ENCODE measurements around the gene OR9A4.

Gene OR9A4

GRCh38 chr7:141906285-141906684 is 9.9 kb upstream of the OR9A4 start:
- Histone ChIP-seq H3K4me3 (ENCODE audit: low read length) (no peak overlapping the region), H3K27me3 (ENCODE audit: control insufficient read depth, insufficient read depth, low read length) (no peaks in the 10 kb centered on the region), H3K9ac (ENCODE audit: low read length) (no peak overlapping the region), H3K36me3 (ENCODE audit: control insufficient read depth, low read depth, low read length) (no peaks in the 10 kb centered on the region), H3K9me3 (ENCODE audit: control insufficient read depth, low read depth, low read length) (no peaks in the 10 kb centered on the region), H3K4me1 (ENCODE audit: control insufficient read depth, low read depth, low read length) (no peaks in the 10 kb centered on the region), H3K27ac (ENCODE audit: low read length) (no peak overlapping the region)

GRCh38 chr7:141911391-141911790 is 4.8 kb upstream of the OR9A4 start:
- no peak overlapping the region for H3K4me3 ChIP-seq (ENCODE audit: low read length)
- no peak overlapping the region for H3K27ac ChIP-seq (ENCODE audit: low read length)
- no peaks in the 10 kb centered on the region for H3K27me3 ChIP-seq (ENCODE audit: control insufficient read depth, insufficient read depth, low read length)
- H3K9me3 ChIP-seq (ENCODE audit: control insufficient read depth, low read depth, low read length): no peaks in the 10 kb centered on the region
- H3K4me1 ChIP-seq (ENCODE audit: control insufficient read depth, low read depth, low read length): no peaks in the 10 kb centered on the region
- no peaks in the 10 kb centered on the region for H3K36me3 ChIP-seq (ENCODE audit: control insufficient read depth, low read depth, low read length)
- H3K9ac ChIP-seq (ENCODE audit: low read length): no peak overlapping the region

- Histone ChIP-seq H3K27me3 (ENCODE audit: control insufficient read depth, insufficient read depth, low read length) (no peaks in the 10 kb centered on the region), H3K4me1 (ENCODE audit: control insufficient read depth, low read depth, low read length) (no peaks in the 10 kb centered on the region), H3K27ac (ENCODE audit: low read length) (no peak overlapping the region), H3K4me3 (ENCODE audit: low read length) (no peak overlapping the region), H3K36me3 (ENCODE audit: control insufficient read depth, low read depth, low read length) (no peaks in the 10 kb centered on the region), H3K9ac (ENCODE audit: low read length) (no peak overlapping the region), H3K9me3 (ENCODE audit: control insufficient read depth, low read depth, low read length) (no peaks in the 10 kb centered on the region)
Measured at GRCh38 chr7:141915565-141915964, 634 bp upstream of the OR9A4 start.

GRCh38 chr7:141920281-141920680 is 4.1 kb downstream of the OR9A4 start:
- no peak overlapping the region for H3K4me3 ChIP-seq (ENCODE audit: low read length)
- no peak overlapping the region for H3K9ac ChIP-seq (ENCODE audit: low read length)
- H3K27ac ChIP-seq (ENCODE audit: low read length): no peak overlapping the region
- no peaks in the 10 kb centered on the region for H3K36me3 ChIP-seq (ENCODE audit: control insufficient read depth, low read depth, low read length)
- no peaks in the 10 kb centered on the region for H3K4me1 ChIP-seq (ENCODE audit: control insufficient read depth, low read depth, low read length)
- no peaks in the 10 kb centered on the region for H3K27me3 ChIP-seq (ENCODE audit: control insufficient read depth, insufficient read depth, low read length)
- H3K9me3 ChIP-seq (ENCODE audit: control insufficient read depth, low read depth, low read length): no peaks in the 10 kb centered on the region

- Histone ChIP-seq H3K9ac (ENCODE audit: low read length) (no peak overlapping the region), H3K27me3 (ENCODE audit: control insufficient read depth, insufficient read depth, low read length) (no peaks in the 10 kb centered on the region), H3K4me3 (ENCODE audit: low read length) (no peak overlapping the region), H3K27ac (ENCODE audit: low read length) (no peak overlapping the region), H3K4me1 (ENCODE audit: control insufficient read depth, low read depth, low read length) (no peaks in the 10 kb centered on the region), H3K36me3 (ENCODE audit: control insufficient read depth, low read depth, low read length) (no peaks in the 10 kb centered on the region), H3K9me3 (ENCODE audit: control insufficient read depth, low read depth, low read length) (no peaks in the 10 kb centered on the region)
Measured at GRCh38 chr7:141928146-141928844, 12.1 kb downstream of the OR9A4 start.

- Histone ChIP-seq H3K4me1 (ENCODE audit: control insufficient read depth, low read depth, low read length) (no peaks in the 10 kb centered on the region), H3K27me3 (ENCODE audit: control insufficient read depth, insufficient read depth, low read length) (no peaks in the 10 kb centered on the region), H3K9me3 (ENCODE audit: control insufficient read depth, low read depth, low read length) (no peaks in the 10 kb centered on the region), H3K27ac (ENCODE audit: low read length) (no peak overlapping the region), H3K36me3 (ENCODE audit: control insufficient read depth, low read depth, low read length) (no peaks in the 10 kb centered on the region), H3K9ac (ENCODE audit: low read length) (no peak overlapping the region), H3K4me3 (ENCODE audit: low read length) (no peak overlapping the region)
Measured at GRCh38 chr7:141928845-141929195, 12.6 kb downstream of the OR9A4 start.

GRCh38 chr7:141930211-141930610 is 14.0 kb downstream of the OR9A4 start:
- H3K27me3 ChIP-seq (ENCODE audit: control insufficient read depth, insufficient read depth, low read length): no peaks in the 10 kb centered on the region
- H3K4me1 ChIP-seq (ENCODE audit: control insufficient read depth, low read depth, low read length): no peaks in the 10 kb centered on the region
- no peaks in the 10 kb centered on the region for H3K9me3 ChIP-seq (ENCODE audit: control insufficient read depth, low read depth, low read length)
- H3K36me3 ChIP-seq (ENCODE audit: control insufficient read depth, low read depth, low read length): no peaks in the 10 kb centered on the region
- no peak overlapping the region for H3K9ac ChIP-seq (ENCODE audit: low read length)
- H3K4me3 ChIP-seq (ENCODE audit: low read length): no peak overlapping the region
- no peak overlapping the region for H3K27ac ChIP-seq (ENCODE audit: low read length)

- Histone ChIP-seq H3K4me1 (ENCODE audit: control insufficient read depth, low read depth, low read length) (no peaks in the 10 kb centered on the region), H3K9me3 (ENCODE audit: control insufficient read depth, low read depth, low read length) (no peaks in the 10 kb centered on the region), H3K27ac (ENCODE audit: low read length) (no peak overlapping the region), H3K9ac (ENCODE audit: low read length) (no peak overlapping the region), H3K27me3 (ENCODE audit: control insufficient read depth, insufficient read depth, low read length) (no peaks in the 10 kb centered on the region), H3K4me3 (ENCODE audit: low read length) (no peak overlapping the region), H3K36me3 (ENCODE audit: control insufficient read depth, low read depth, low read length) (no peaks in the 10 kb centered on the region)
Measured at GRCh38 chr7:141941075-141941474, 24.9 kb downstream of the OR9A4 start.

- Histone ChIP-seq H3K4me1 (ENCODE audit: control insufficient read depth, low read depth, low read length) (no peaks in the 10 kb centered on the region), H3K36me3 (ENCODE audit: control insufficient read depth, low read depth, low read length) (no peaks in the 10 kb centered on the region), H3K27ac (ENCODE audit: low read length) (no peak overlapping the region), H3K9me3 (ENCODE audit: control insufficient read depth, low read depth, low read length) (no peaks in the 10 kb centered on the region), H3K4me3 (ENCODE audit: low read length) (no peak overlapping the region), H3K9ac (ENCODE audit: low read length) (no peak overlapping the region), H3K27me3 (ENCODE audit: control insufficient read depth, insufficient read depth, low read length) (no peaks in the 10 kb centered on the region)
Measured at GRCh38 chr7:141943846-141944245, 27.6 kb downstream of the OR9A4 start.

GRCh38 chr7:141944811-141945210 is 28.6 kb downstream of the OR9A4 start:
- H3K4me3 ChIP-seq (ENCODE audit: low read length): no peak overlapping the region
- H3K27me3 ChIP-seq (ENCODE audit: control insufficient read depth, insufficient read depth, low read length): no peaks in the 10 kb centered on the region
- no peak overlapping the region for H3K27ac ChIP-seq (ENCODE audit: low read length)
- H3K9me3 ChIP-seq (ENCODE audit: control insufficient read depth, low read depth, low read length): no peaks in the 10 kb centered on the region
- no peaks in the 10 kb centered on the region for H3K4me1 ChIP-seq (ENCODE audit: control insufficient read depth, low read depth, low read length)
- no peaks in the 10 kb centered on the region for H3K36me3 ChIP-seq (ENCODE audit: control insufficient read depth, low read depth, low read length)
- no peak overlapping the region for H3K9ac ChIP-seq (ENCODE audit: low read length)

- H3K9me3 ChIP-seq (ENCODE audit: control insufficient read depth, low read depth, low read length): no peaks in the 10 kb centered on the region
- H3K4me3 ChIP-seq (ENCODE audit: low read length): no peak overlapping the region
- no peak overlapping the region for H3K9ac ChIP-seq (ENCODE audit: low read length)
- H3K27ac ChIP-seq (ENCODE audit: low read length): no peak overlapping the region
- no peaks in the 10 kb centered on the region for H3K4me1 ChIP-seq (ENCODE audit: control insufficient read depth, low read depth, low read length)
- H3K36me3 ChIP-seq (ENCODE audit: control insufficient read depth, low read depth, low read length): no peaks in the 10 kb centered on the region
- no peaks in the 10 kb centered on the region for H3K27me3 ChIP-seq (ENCODE audit: control insufficient read depth, insufficient read depth, low read length)
Measured at GRCh38 chr7:141945356-141945755, 29.2 kb downstream of the OR9A4 start.

- Histone ChIP-seq H3K27ac (ENCODE audit: low read length) (no peak within 1 kb of the TSS), H3K4me3 (ENCODE audit: low read length) (no peak within 1 kb of the TSS), H3K27me3 (ENCODE audit: control insufficient read depth, insufficient read depth, low read length) (no peaks in the 10 kb centered on the region), H3K9me3 (ENCODE audit: control insufficient read depth, low read depth, low read length) (no peaks in the 10 kb centered on the region), H3K4me1 (ENCODE audit: control insufficient read depth, low read depth, low read length) (no peaks in the 10 kb centered on the region), H3K36me3 (ENCODE audit: control insufficient read depth, low read depth, low read length) (no peaks in the 10 kb centered on the region), H3K9ac (ENCODE audit: low read length) (no peak within 1 kb of the TSS)
Measured at GRCh38 chr7:141946796-141947195, 30.6 kb downstream of the OR9A4 start, which contains the start of gene CLEC5A. TSS of gene CLEC5A (minus strand) at chr7:141946974. CDS start at chr7:141946292, 682 bp downstream.

Data from iPS-18a (cell line).